CD4-positive, alpha-beta T cell (primary cell): Measurements from ENCODE around the gene KRT8. TPM values are rescaled to one million over a fixed set of nuclear protein-coding genes. Genes with fewer than 3 reads are reported as not detected.
A peak's percentile ranks its signal among the peaks of the same experiment; 100 is the strongest.
"Not testable (repeated sequence)": the region's sequence is repeated elsewhere in the genome, so short reads cannot be mapped to it uniquely, and the experiment has no call there.

Experiments
- ATAC-seq: fragments of 200-7000 bp; cut with Tn5 transposase; one replicate; pipeline ENCODE4 v1.10.0; 2022; ENCODE audit warnings: mild to moderate bottlenecking; ENCODE audit not compliant: poor library complexity
- CTCF ChIA-PET: fragments of 350-600 bp; sonication (Branson Sonifier 250); formaldehyde crosslinking; loops from one replicate; lab custom pipeline; 2021; ENCODE audit warnings: antibody characterized with exemption, inconsistent platforms; lab: Charles Lee
- POLR2A ChIA-PET: fragments of 350-600 bp; sonication (Branson Sonifier 250); formaldehyde crosslinking; loops from one replicate; lab custom pipeline; 2021; ENCODE audit warnings: antibody characterized with exemption, inconsistent platforms; lab: Charles Lee
- DNase-seq, 14 experiments: peaks; one replicate each; pipeline ENCODE4 v3.0.0-alpha.2; 2013 to 2020; ENCODE audit warnings: mixed read lengths in 2 of 14
- H3K27ac ChIP-seq, 2 donors: one replicate each; pipeline versions ENCODE4 v1.5.1 to v1.7.0; 2013; ENCODE audit warnings: low read length in 2 of 2, low read depth in 1 of 2, mild to moderate bottlenecking in 1 of 2
- H3K27me3 ChIP-seq, 2 experiments: 1 replicate in 1 of 2; 2 replicates in 1 of 2; pipeline versions ENCODE4 v1.6.1 to v1.7.0; 2013; ENCODE audit warnings: low read length in 2 of 2, control low read depth in 1 of 2, mild to moderate bottlenecking in 1 of 2, moderate library complexity in 1 of 2; ENCODE audit not compliant: insufficient read depth in 2 of 2, control insufficient read depth in 1 of 2
- H3K36me3 ChIP-seq: one replicate; pipeline ENCODE4 v1.6.1; 2013; ENCODE audit warnings: low read length, control low read depth; ENCODE audit not compliant: insufficient read depth
- H3K4me1 ChIP-seq: one replicate; pipeline ENCODE4 v1.6.1; 2013; ENCODE audit warnings: low read length, control low read depth; ENCODE audit not compliant: insufficient read depth
- H3K4me3 ChIP-seq: one replicate; pipeline ENCODE4 v1.5.1; 2013; ENCODE audit warnings: mild to moderate bottlenecking, low read length, moderate library complexity
- H3K9me3 ChIP-seq, 2 experiments: 1 replicate in 1 of 2; 2 replicates in 1 of 2; pipeline versions ENCODE4 v1.6.1 to v1.7.0; 2013; ENCODE audit warnings: low read length in 2 of 2, mild to moderate bottlenecking in 2 of 2, control low read depth in 1 of 2, moderate library complexity in 1 of 2; ENCODE audit not compliant: control insufficient read depth in 1 of 2, insufficient read depth in 1 of 2
- H3K27ac Mint-ChIP-seq: one replicate; pipeline ENCODE4 v1.8.0; 2020; ENCODE audit warnings: mixed read lengths
- H3K27me3 Mint-ChIP-seq: one replicate; pipeline ENCODE4 v1.8.0; 2021; ENCODE audit warnings: mixed read lengths
- H3K36me3 Mint-ChIP-seq: one replicate; pipeline ENCODE4 v1.8.0; 2021; ENCODE audit warnings: low read depth, mixed read lengths
- H3K4me1 Mint-ChIP-seq: one replicate; pipeline ENCODE4 v1.8.0; 2021; ENCODE audit warnings: low read depth, mixed read lengths
- H3K4me3 Mint-ChIP-seq: one replicate; pipeline ENCODE4 v1.8.0; 2020; ENCODE audit warnings: mild to moderate bottlenecking, mixed read lengths
- H3K9me3 Mint-ChIP-seq: one replicate; pipeline ENCODE4 v1.8.0; 2020; ENCODE audit warnings: mixed read lengths
- intact Hi-C, 2 experiments: fragments of 100-400 bp; cut with DNase I in 1 of 2; cut with micrococcal nuclease in 1 of 2; formaldehyde crosslinking; loops; one replicate each; pipeline versions ENCODE4 v1.15.1 to v1.9.0; 2023 to 2025; cut with DNase I, micrococcal nuclease
- polyA plus RNA-seq, 2 donors: library from polyadenylated mRNA; unstranded; fragments of 120-200 nt; gene quantifications; one replicate each; pipeline ENCODE4 v1.2.1, GENCODE V29; 2013
- total RNA-seq, 174 experiments: library from RNA in 2 of 174; stranded (reverse) in 2 of 174; gene quantifications; one replicate each; pipeline ENCODE4 v1.2.3 and lab custom pipeline; 2021 to 2026
- TF ChIP-seq, protein P1 (sequence below): fragments of 200-600 bp; IDR thresholded peaks from one replicate; pipeline ENCODE4 v1.8.0; 2022; ENCODE audit warnings: antibody characterized with exemption, mild to moderate bottlenecking

Gene KRT8
- under 1 TPM; 0.63 to 0.89 TPM for total RNA-seq
- polyA plus RNA-seq (2013, experiment 1 of 2) = 0.16 TPM
- 0.33 TPM for polyA plus RNA-seq (2013, experiment 2 of 2)
- 0 to 1.2 (median 0.22) reads per million in 172 experiments for total RNA-seq (lab: John Stamatoyannopoulos, UW)

DNA sequence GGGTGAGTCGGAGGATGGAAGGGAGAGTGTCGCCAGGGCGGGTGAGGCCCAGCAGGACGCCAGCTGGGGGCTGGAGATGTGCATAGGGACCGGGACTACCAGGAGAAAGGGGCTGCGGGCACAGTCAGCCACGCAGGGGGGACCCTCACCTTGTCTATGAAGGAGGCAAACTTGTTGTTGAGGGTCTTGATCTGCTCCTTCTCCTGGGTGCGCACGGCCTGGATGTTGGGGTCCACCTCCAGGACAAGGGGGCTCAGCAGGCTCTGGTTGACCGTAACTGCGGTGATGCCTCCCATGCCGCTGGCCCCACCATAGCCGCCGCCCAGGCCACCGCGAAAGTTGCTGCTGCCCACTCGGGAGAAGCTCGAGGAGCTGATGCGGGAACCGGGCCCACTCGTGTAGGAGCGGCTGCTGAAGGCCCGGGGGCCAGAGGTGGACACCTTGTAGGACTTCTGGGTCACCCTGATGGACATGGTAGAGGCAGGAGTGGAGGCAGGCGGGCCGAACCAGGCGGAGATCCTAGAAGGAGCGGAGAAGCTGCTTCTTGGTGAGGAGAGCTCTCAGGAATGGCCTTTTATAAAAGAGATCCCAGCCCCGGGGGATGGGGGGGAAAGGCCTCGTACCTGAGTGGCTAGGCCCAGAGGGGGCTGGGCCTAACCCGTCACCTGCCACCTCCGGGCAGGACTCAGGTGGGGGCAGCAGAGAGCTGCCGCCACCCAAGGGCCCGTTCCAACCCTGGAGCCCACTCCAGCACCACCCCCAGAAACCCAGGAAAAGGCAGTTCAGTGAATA lies at the start of gene KRT8:
TSS of gene KRT8 (minus strand) at position 568 of the 792 bp plus-strand sequence. CDS start at position 473, 95 bp downstream.
- Mint-ChIP-seq H3K4me3 (peak within 1 kb of the TSS; percentile 64), H3K27ac (peak within 1 kb of the TSS; percentile 4)
- H3K36me3 ChIP-seq, H3K27me3 ChIP-seq, H3K9me3 ChIP-seq, intact Hi-C loops, H3K27ac ChIP-seq, ATAC-seq, H3K36me3 Mint-ChIP-seq, H3K4me1 Mint-ChIP-seq, CTCF ChIA-PET, H3K9me3 Mint-ChIP-seq, POLR2A ChIA-PET, DNase-seq, H3K27me3 Mint-ChIP-seq: not testable (repeated sequence)
- Histone ChIP-seq H3K4me1 (peaks cover 12% of the 10 kb centered on the region), H3K4me3 (peak within 1 kb of the TSS; percentile 56)

GRCh38 chr12:52953181-52953841 lies 48.4 kb upstream of the KRT8 start:
- Histone ChIP-seq H3K27ac (no peak overlapping the region), H3K36me3 (no peaks in the 10 kb centered on the region), H3K4me3 (no peak overlapping the region), H3K27me3 (no peaks in the 10 kb centered on the region), H3K4me1 (peaks cover 24% of the 10 kb centered on the region), H3K9me3 (no peaks in the 10 kb centered on the region)
- ChIA-PET CTCF (no interaction called here), POLR2A (no interaction called here)
- DNase-seq (no peak), ATAC-seq (no peak)
- intact Hi-C loops = no loop called here
- Mint-ChIP-seq H3K36me3 (peaks cover 11% of the 10 kb centered on the region), H3K27ac (no peak overlapping the region), H3K4me3 (no peak overlapping the region), H3K4me1 (peaks cover 16% of the 10 kb centered on the region), H3K27me3 (peaks cover 4% of the 10 kb centered on the region), H3K9me3 (no peaks in the 10 kb centered on the region)
- TF ChIP-seq, protein P1, sequence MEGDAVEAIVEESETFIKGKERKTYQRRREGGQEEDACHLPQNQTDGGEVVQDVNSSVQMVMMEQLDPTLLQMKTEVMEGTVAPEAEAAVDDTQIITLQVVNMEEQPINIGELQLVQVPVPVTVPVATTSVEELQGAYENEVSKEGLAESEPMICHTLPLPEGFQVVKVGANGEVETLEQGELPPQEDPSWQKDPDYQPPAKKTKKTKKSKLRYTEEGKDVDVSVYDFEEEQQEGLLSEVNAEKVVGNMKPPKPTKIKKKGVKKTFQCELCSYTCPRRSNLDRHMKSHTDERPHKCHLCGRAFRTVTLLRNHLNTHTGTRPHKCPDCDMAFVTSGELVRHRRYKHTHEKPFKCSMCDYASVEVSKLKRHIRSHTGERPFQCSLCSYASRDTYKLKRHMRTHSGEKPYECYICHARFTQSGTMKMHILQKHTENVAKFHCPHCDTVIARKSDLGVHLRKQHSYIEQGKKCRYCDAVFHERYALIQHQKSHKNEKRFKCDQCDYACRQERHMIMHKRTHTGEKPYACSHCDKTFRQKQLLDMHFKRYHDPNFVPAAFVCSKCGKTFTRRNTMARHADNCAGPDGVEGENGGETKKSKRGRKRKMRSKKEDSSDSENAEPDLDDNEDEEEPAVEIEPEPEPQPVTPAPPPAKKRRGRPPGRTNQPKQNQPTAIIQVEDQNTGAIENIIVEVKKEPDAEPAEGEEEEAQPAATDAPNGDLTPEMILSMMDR = no peak

GRCh38 chr12:52952076-52952801 lies 47.4 kb upstream of the KRT8 start:
- Mint-ChIP-seq H3K27ac (peak overlapping the region; percentile 15), H3K36me3 (peaks cover 11% of the 10 kb centered on the region), H3K27me3 (peaks cover 4% of the 10 kb centered on the region), H3K9me3 (no peaks in the 10 kb centered on the region), H3K4me1 (peaks cover 18% of the 10 kb centered on the region), H3K4me3 (no peak overlapping the region)
- H3K27ac ChIP-seq = no peak overlapping the region
- H3K4me3 ChIP-seq = no peak overlapping the region
- ATAC-seq (no peak), DNase-seq (no peak)
- peaks cover 26% of the 10 kb centered on the region for H3K4me1 ChIP-seq
- ChIA-PET CTCF (interaction anchor here (1.0 kb wide), 1 partner anchor 28 kb away, joined by 3 read pairs; no protein-coding TSS in a partner anchor), POLR2A (no interaction called here)
- H3K9me3 ChIP-seq = no peaks in the 10 kb centered on the region
- no peaks in the 10 kb centered on the region for H3K27me3 ChIP-seq
- H3K36me3 ChIP-seq = no peaks in the 10 kb centered on the region
- TF ChIP-seq, protein P1 = no peak
- intact Hi-C loops = no loop called here
